Astrocyte of the spinal cord (primary cell): ENCODE results near the gene SYT12.
A peak's percentile ranks its signal among the peaks of the same experiment; 100 is the strongest.

Source experiments
- DNase-seq: peaks from one replicate; pipeline ENCODE4 v3.0.0; 2011; ENCODE audit warnings: low read depth, low spot score
- H3K4me3 ChIP-seq: 2 replicates; pipeline ENCODE4 v1.5.1; 2011; ENCODE audit warnings: low read depth, mild to moderate bottlenecking, low read length, moderate library complexity
- in situ Hi-C: cut with HindIII; loops from 2 replicates; pipeline ENCODE4 v1.10.0; 2017; ENCODE audit warnings: low sequenced_read_pairs
- TF ChIP-seq, protein P1 (sequence below): IDR thresholded peaks from 2 replicates; pipeline ENCODE4 v1.5.1; 2012; ENCODE audit warnings: low read depth, mild to moderate bottlenecking, low read length, inconsistent platforms

The SYT12 gene

DNA sequence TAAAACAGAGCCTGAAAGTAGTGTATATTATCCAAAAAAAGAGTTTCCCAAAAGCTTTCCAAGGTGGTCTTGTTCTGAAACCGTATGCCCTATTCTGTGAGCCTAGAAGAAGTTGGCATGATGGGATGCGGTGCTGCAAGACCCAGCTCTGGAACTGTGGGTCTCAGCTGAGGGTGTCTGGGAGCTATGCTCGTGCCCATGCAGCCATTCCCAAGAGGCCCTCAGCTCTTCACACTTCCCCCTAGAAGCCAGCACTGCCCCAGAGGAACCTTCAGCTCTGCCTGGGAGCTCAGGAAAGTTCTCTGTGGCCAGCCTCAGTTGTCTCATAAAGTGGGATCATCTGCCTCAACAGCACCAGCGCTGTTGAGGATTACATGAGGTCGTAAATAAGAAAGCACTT lies 6.4 kb upstream of the SYT12 start:
- DNase-seq, result no peak
- TF ChIP-seq, protein P1, sequence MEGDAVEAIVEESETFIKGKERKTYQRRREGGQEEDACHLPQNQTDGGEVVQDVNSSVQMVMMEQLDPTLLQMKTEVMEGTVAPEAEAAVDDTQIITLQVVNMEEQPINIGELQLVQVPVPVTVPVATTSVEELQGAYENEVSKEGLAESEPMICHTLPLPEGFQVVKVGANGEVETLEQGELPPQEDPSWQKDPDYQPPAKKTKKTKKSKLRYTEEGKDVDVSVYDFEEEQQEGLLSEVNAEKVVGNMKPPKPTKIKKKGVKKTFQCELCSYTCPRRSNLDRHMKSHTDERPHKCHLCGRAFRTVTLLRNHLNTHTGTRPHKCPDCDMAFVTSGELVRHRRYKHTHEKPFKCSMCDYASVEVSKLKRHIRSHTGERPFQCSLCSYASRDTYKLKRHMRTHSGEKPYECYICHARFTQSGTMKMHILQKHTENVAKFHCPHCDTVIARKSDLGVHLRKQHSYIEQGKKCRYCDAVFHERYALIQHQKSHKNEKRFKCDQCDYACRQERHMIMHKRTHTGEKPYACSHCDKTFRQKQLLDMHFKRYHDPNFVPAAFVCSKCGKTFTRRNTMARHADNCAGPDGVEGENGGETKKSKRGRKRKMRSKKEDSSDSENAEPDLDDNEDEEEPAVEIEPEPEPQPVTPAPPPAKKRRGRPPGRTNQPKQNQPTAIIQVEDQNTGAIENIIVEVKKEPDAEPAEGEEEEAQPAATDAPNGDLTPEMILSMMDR, result no peak
- in situ Hi-C loops, result no loop called here
- H3K4me3 ChIP-seq, result no peak overlapping the region

DNA sequence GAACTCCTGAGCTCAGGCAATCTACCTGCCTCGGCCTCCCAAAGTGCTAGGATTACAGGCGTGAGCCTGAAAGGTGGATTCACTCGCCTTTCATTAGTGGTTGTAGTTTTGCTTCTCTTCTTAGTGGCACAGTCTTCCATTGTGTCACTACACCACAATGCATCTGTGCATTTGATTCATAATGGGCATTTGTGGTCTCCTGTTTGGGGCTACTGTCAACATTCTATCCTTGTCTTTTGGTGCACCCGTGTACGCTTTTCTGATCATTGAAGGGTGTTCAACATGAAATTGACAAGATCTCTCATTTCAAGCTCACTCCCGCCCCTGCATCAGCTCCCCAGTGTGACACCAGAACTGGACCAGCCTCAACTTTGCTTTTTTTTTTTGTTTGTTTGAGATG lies 2.0 kb upstream of the SYT12 start:
- DNase-seq, result no peak
- TF ChIP-seq, protein P1, result no peak
- in situ Hi-C loops, result no loop called here
- H3K4me3 ChIP-seq, result no peak overlapping the region

DNA sequence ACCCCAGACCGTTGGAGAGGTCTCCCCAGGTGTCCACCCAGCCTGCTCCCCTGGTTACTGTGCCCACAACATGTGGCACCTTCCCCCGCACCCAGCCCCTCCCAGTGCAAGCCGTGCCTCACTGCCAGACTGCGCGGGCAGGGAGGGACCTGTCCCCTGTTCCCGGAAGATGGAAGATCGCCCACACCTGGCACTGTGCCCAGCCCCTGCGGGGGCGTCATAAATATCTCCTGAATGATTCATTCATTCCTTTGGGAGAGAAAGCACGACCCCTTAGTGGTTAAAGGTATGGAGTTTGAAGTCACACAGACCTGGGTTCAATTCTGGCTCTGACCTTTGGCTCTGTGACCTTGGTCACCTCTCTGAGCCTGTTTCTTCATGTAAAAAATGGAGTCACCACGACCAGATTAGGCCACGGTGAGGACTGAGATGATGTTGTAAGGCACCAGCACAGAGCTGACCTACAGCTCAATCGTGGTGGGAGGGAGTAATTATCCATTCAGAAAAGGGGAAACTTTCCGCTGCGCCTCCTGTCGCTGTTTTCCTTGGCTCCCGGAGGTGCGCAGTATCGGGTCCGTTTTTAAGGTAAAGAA lies 497 bp upstream of the SYT12 start:
- in situ Hi-C loops, result no loop called here
- TF ChIP-seq, protein P1, result no peak
- peak overlapping the region; percentile 26 for H3K4me3 ChIP-seq
- DNase-seq, result peak; percentile 41

DNA sequence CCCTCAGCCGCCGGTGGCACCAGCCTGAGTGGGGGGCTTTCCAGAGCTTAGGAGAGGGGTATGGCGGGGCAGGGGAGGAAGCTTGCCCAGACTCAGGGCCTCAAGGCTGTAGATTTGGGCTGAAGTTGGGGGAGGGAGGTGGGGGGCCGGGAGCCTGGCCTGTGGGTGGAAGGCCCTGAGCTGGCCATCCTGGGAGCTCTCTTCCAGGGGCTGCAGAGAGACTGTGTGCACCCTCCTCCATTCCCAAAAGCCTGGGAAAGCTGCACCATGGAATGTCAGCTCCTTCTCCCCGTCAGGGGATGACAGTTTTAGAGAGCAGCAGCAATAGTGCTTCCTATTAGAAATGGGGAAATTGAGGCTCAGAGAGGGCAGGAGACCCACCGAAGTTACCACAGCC lies 1.0 kb downstream of the SYT12 start:
- in situ Hi-C loops, result no loop called here
- H3K4me3 ChIP-seq, result no peak overlapping the region
- DNase-seq, result no peak
- TF ChIP-seq, protein P1, result no peak

DNA sequence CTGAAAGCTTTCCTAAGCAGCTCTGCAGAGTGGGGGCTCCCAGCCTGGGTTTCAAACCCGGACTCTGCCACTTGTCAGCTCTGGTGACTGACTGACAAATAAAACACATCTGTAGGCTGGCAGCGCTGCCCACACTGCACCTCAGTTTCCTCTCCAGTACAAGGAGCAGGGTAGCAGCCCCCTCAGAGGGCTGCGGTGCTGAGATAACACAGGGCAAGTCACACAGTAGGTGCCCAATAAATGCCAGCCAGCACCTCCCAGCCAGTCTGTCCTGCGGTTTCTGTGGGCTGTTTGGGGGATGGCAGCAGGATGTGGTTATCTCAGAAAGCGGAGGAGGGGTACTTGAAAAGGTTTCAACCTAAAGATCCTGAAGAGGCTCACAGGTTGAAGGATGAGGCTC lies 1.5 kb downstream of the SYT12 start:
- in situ Hi-C loops, result no loop called here
- TF ChIP-seq, protein P1, result no peak

DNA sequence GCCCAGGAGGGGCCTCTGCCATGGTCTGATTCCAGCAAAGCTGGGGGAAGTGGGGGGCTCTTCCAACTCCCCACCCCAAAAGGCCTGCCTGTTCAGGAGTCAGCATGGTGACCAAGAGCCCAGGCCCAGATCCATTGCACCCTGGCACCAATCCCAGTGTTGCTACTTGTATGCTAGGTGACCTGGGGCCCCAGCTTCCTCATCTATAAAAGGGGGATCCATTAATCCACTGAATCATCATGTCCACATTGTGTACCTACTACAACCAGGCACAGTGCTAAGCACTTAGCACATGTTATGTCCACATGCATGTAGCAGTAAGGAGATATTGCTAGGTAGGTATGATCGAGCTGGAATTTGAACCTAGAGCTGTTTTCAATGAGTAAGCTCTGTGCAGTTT lies 2.0 kb downstream of the SYT12 start:
- in situ Hi-C loops, result no loop called here
- TF ChIP-seq, protein P1, result no peak
- no peak for DNase-seq
- H3K4me3 ChIP-seq, result no peak overlapping the region

More for the DNA sequence above, 1.5 kb downstream of the SYT12 start:
- H3K4me3 ChIP-seq, result no peak overlapping the region
- no peak for DNase-seq

DNA sequence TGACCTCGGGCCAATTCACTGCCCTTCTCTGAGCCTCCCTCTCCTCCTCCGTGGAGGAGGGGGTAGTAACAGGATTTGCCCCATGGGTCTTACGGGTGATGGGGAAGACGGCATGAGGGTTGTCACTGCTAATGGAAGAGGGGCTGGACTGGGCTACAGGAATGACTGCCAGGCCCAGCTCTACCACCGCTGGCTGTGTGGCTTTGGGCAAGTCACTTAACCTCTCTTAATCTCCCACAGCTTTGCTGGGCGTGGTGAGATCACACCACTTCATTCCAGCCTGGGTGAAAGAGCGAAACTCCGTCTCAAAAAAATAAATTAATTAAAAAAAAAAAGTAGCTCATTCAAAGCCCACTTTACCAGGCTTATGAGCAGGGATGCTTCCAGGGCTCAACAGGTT lies 2.8 kb downstream of the SYT12 start:
- no peak overlapping the region for H3K4me3 ChIP-seq
- TF ChIP-seq, protein P1, result no peak
- in situ Hi-C loops, result no loop called here
- DNase-seq, result no peak
